WTC11 (cell line): ENCODE results near the gene PRDM5. TPM values are rescaled to one million over a fixed set of nuclear protein-coding genes. Genes with fewer than 3 reads are reported as not detected.

ENCODE experiments used
- ATAC-seq: fragments of 200-7000 bp; cut with Tn5 transposase; 2 replicates; pipeline ENCODE4 v1.10.0; 2021; ENCODE audit warnings: mild to moderate bottlenecking, moderate library complexity
- CTCF ChIA-PET: fragments of 300-600 bp; sonication (Branson Sonifier 250); formaldehyde crosslinking; loops from one replicate; lab custom pipeline; 2021; ENCODE audit warnings: antibody characterized with exemption; lab: Charles Lee
- POLR2A ChIA-PET: fragments of 350-600 bp; sonication (Branson Sonifier 250); formaldehyde crosslinking; loops from one replicate; lab custom pipeline; 2021; ENCODE audit warnings: antibody characterized with exemption; lab: Charles Lee
- DNase-seq: peaks from one replicate; pipeline ENCODE4 v3.0.0; 2021; ENCODE audit warnings: low spot score
- H3K27ac Mint-ChIP-seq: 2 replicates; pipeline ENCODE4 v1.8.0; 2021; ENCODE audit warnings: mixed read lengths
- H3K27me3 Mint-ChIP-seq: 2 replicates; pipeline ENCODE4 v1.8.0; 2021; ENCODE audit warnings: low read depth, mild to moderate bottlenecking, moderate library complexity, mixed read lengths
- H3K36me3 Mint-ChIP-seq: 2 replicates; pipeline ENCODE4 v1.8.0; 2021; ENCODE audit warnings: mixed read lengths
- H3K4me1 Mint-ChIP-seq: 2 replicates; pipeline ENCODE4 v1.8.0; 2022; ENCODE audit warnings: mixed read lengths
- H3K4me3 Mint-ChIP-seq: 2 replicates; pipeline ENCODE4 v1.8.0; 2021; ENCODE audit warnings: mild to moderate bottlenecking, moderate library complexity, mixed read lengths
- H3K9me3 Mint-ChIP-seq: 2 replicates; pipeline ENCODE4 v1.8.0; 2021; ENCODE audit warnings: mixed read lengths
- AFF4 ChIP-seq: sonication (generic); formaldehyde crosslinking; IDR thresholded peaks from 2 replicates; pipeline ENCODE4 v1.8.1; 2023; ENCODE audit warnings: mild to moderate bottlenecking, missing genetic modification reagents, borderline replicate concordance
- ATF1 ChIP-seq: sonication (generic); formaldehyde crosslinking; IDR thresholded peaks from 2 replicates; pipeline ENCODE4 v1.8.1; 2023; ENCODE audit warnings: mild to moderate bottlenecking, moderate library complexity, missing genetic modification reagents
- ETV6 ChIP-seq: sonication (generic); formaldehyde crosslinking; IDR thresholded peaks from 2 replicates; pipeline ENCODE4 v1.8.1; 2022; ENCODE audit warnings: mild to moderate bottlenecking, missing genetic modification reagents
- JAZF1 ChIP-seq: fragments of 250-450 bp; sonication (Bioruptor Pico); IDR thresholded peaks from 2 replicates; pipeline ENCODE4 v1.9.0; 2021; ENCODE audit warnings: moderate library complexity, mild to moderate bottlenecking, inconsistent platforms
- MXD4 ChIP-seq: fragments of 250-450 bp; sonication (Bioruptor Pico); IDR thresholded peaks from 2 replicates; pipeline ENCODE4 v1.8.0; 2021; ENCODE audit warnings: mild to moderate bottlenecking, moderate library complexity, borderline replicate concordance
- NFYB ChIP-seq: sonication (generic); formaldehyde crosslinking; conservative IDR thresholded peaks from 2 replicates; pipeline ENCODE4 v1.8.0; 2022; ENCODE audit warnings: low read depth, missing genetic modification reagents
- NR3C1 ChIP-seq: sonication (generic); formaldehyde crosslinking; conservative IDR thresholded peaks from 2 replicates; pipeline ENCODE4 v1.8.1; 2023; ENCODE audit warnings: low read depth, mild to moderate bottlenecking, missing genetic modification reagents
- RELA ChIP-seq: sonication (generic); formaldehyde crosslinking; IDR thresholded peaks from 2 replicates; pipeline ENCODE4 v1.8.1; 2022; ENCODE audit warnings: missing genetic modification reagents, mild to moderate bottlenecking, borderline replicate concordance
- ZBTB21 ChIP-seq: sonication (generic); formaldehyde crosslinking; IDR thresholded peaks from 2 replicates; pipeline ENCODE4 v1.8.1; 2023; ENCODE audit warnings: mild to moderate bottlenecking, missing genetic modification reagents, borderline replicate concordance
- ZNF423 ChIP-seq: fragments of 250-450 bp; sonication (Bioruptor Pico); IDR thresholded peaks from 2 replicates; pipeline ENCODE4 v2.1.2; 2022; ENCODE audit warnings: mild to moderate bottlenecking, moderate library complexity
- total RNA-seq: library from RNA; stranded (reverse); gene quantifications from 3 replicates; pipeline ENCODE4 v1.2.3, GENCODE V29; 2021
- TF ChIP-seq, protein P1 (sequence below): fragments of 250-450 bp; sonication (Bioruptor Pico); IDR thresholded peaks from 2 replicates; pipeline ENCODE4 v1.9.0; 2021; ENCODE audit warnings: moderate library complexity, mild to moderate bottlenecking, inconsistent platforms, borderline replicate concordance
- TF ChIP-seq, protein P2 (sequence below): fragments of 250-450 bp; sonication (Bioruptor Pico); IDR thresholded peaks from 2 replicates; pipeline ENCODE4 v1.8.0; 2021; ENCODE audit warnings: mild to moderate bottlenecking
- TF ChIP-seq, protein P3 (sequence below): fragments of 200-600 bp; IDR thresholded peaks from 2 replicates; pipeline ENCODE4 v1.8.0; 2022; ENCODE audit warnings: antibody characterized with exemption
- TF ChIP-seq, protein P4 (sequence below): fragments of 250-450 bp; sonication (Bioruptor Pico); IDR thresholded peaks from 2 replicates; pipeline ENCODE4 v2.1.2; 2022; ENCODE audit warnings: mild to moderate bottlenecking, moderate library complexity
- TF ChIP-seq, protein P5 (sequence below): sonication (generic); formaldehyde crosslinking; IDR thresholded peaks from 2 replicates; pipeline ENCODE4 v1.8.1; 2022; ENCODE audit warnings: missing genetic modification reagents, borderline replicate concordance
- TF ChIP-seq, protein P6 (sequence below): sonication (generic); formaldehyde crosslinking; IDR thresholded peaks from 2 replicates; pipeline ENCODE4 v1.8.0; 2023; ENCODE audit warnings: mild to moderate bottlenecking, missing genetic modification reagents

PRDM5 gene
- total RNA-seq, 1 experiment from 2014 or later, result 47.0 TPM

DNA sequence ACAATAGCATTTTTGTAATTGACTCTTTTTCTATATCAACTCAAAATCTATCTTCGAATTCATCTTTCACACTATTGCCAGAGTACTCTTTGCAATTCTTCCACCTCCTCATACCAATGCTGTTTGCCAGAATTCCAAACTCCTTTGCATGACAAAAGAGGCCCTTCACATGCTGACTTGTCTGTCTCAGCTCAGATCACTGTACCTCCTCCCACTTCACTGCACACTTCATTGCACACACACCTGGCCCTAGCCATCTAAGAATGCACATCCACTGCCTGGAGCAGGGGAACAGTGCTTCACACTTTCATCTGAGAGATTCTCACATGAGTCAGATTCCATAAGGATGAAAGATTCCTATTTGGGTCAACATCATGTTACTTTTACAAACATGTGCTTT, 56.5 kb downstream of the PRDM5 start:
- TF ChIP-seq NFYB (CRISPR knock-in tag) (no peak), AFF4 (CRISPR knock-in tag) (no peak)
- TF ChIP-seq, protein P1, sequence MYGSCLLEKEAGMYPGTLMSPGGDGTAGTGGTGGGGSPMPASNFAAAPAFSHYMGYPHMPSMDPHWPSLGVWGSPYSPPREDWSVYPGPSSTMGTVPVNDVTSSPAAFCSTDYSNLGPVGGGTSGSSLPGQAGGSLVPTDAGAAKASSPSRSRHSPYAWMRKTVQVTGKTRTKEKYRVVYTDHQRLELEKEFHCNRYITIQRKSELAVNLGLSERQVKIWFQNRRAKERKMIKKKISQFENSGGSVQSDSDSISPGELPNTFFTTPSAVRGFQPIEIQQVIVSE, result no peak
- TF ChIP-seq, protein P2, sequence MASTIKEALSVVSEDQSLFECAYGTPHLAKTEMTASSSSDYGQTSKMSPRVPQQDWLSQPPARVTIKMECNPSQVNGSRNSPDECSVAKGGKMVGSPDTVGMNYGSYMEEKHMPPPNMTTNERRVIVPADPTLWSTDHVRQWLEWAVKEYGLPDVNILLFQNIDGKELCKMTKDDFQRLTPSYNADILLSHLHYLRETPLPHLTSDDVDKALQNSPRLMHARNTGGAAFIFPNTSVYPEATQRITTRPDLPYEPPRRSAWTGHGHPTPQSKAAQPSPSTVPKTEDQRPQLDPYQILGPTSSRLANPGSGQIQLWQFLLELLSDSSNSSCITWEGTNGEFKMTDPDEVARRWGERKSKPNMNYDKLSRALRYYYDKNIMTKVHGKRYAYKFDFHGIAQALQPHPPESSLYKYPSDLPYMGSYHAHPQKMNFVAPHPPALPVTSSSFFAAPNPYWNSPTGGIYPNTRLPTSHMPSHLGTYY (CRISPR knock-in tag), result no peak
- DNase-seq (peak; percentile 12), ATAC-seq (peak; percentile 49)
- H3K27ac Mint-ChIP-seq, result no peak overlapping the region
- no peak overlapping the region for H3K4me3 Mint-ChIP-seq
- ChIA-PET CTCF (interaction anchor here (1.5 to 2.1 kb wide), 2 partner anchors 9 to 22 kb away, joined by 7 to 9 read pairs; no protein-coding TSS in a partner anchor), POLR2A (no interaction called here)
- H3K4me1 Mint-ChIP-seq, result peaks cover 48% of the 10 kb centered on the region
- no peaks in the 10 kb centered on the region for H3K9me3 Mint-ChIP-seq
- no peaks in the 10 kb centered on the region for H3K27me3 Mint-ChIP-seq
- no peaks in the 10 kb centered on the region for H3K36me3 Mint-ChIP-seq

- no peaks in the 10 kb centered on the region for H3K36me3 Mint-ChIP-seq
- no peak overlapping the region for H3K4me3 Mint-ChIP-seq
- ATAC-seq (no peak), DNase-seq (no peak)
- CTCF ChIA-PET, result no interaction called here
- H3K9me3 Mint-ChIP-seq, result no peaks in the 10 kb centered on the region
- H3K27me3 Mint-ChIP-seq, result no peaks in the 10 kb centered on the region
- H3K4me1 Mint-ChIP-seq, result peaks cover 38% of the 10 kb centered on the region
- TF ChIP-seq, protein P3, sequence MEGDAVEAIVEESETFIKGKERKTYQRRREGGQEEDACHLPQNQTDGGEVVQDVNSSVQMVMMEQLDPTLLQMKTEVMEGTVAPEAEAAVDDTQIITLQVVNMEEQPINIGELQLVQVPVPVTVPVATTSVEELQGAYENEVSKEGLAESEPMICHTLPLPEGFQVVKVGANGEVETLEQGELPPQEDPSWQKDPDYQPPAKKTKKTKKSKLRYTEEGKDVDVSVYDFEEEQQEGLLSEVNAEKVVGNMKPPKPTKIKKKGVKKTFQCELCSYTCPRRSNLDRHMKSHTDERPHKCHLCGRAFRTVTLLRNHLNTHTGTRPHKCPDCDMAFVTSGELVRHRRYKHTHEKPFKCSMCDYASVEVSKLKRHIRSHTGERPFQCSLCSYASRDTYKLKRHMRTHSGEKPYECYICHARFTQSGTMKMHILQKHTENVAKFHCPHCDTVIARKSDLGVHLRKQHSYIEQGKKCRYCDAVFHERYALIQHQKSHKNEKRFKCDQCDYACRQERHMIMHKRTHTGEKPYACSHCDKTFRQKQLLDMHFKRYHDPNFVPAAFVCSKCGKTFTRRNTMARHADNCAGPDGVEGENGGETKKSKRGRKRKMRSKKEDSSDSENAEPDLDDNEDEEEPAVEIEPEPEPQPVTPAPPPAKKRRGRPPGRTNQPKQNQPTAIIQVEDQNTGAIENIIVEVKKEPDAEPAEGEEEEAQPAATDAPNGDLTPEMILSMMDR, result no peak
- TF ChIP-seq ZBTB21 (CRISPR knock-in tag) (no peak), RELA (no peak), JAZF1 (CRISPR knock-in tag) (no peak), NR3C1 (CRISPR knock-in tag) (no peak), ZNF423 (CRISPR knock-in tag) (no peak), ATF1 (CRISPR knock-in tag) (no peak), ETV6 (CRISPR knock-in tag) (no peak), MXD4 (no peak)
- TF ChIP-seq, protein P4, sequence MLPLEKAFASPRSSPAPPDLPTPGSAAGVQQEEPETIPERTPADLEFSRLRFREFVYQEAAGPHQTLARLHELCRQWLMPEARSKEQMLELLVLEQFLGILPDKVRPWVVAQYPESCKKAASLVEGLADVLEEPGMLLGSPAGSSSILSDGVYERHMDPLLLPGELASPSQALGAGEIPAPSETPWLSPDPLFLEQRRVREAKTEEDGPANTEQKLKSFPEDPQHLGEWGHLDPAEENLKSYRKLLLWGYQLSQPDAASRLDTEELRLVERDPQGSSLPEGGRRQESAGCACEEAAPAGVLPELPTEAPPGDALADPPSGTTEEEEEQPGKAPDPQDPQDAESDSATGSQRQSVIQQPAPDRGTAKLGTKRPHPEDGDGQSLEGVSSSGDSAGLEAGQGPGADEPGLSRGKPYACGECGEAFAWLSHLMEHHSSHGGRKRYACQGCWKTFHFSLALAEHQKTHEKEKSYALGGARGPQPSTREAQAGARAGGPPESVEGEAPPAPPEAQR (CRISPR knock-in tag), result no peak
- TF ChIP-seq, protein P5, sequence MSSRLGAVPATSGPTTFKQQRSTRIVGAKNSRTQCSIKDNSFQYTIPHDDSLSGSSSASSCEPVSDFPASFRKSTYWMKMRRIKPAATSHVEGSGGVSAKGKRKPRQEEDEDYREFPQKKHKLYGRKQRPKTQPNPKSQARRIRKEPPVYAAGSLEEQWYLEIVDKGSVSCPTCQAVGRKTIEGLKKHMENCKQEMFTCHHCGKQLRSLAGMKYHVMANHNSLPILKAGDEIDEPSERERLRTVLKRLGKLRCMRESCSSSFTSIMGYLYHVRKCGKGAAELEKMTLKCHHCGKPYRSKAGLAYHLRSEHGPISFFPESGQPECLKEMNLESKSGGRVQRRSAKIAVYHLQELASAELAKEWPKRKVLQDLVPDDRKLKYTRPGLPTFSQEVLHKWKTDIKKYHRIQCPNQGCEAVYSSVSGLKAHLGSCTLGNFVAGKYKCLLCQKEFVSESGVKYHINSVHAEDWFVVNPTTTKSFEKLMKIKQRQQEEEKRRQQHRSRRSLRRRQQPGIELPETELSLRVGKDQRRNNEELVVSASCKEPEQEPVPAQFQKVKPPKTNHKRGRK (CRISPR knock-in tag), result no peak
- TF ChIP-seq, protein P1, result no peak
- TF ChIP-seq, protein P6, sequence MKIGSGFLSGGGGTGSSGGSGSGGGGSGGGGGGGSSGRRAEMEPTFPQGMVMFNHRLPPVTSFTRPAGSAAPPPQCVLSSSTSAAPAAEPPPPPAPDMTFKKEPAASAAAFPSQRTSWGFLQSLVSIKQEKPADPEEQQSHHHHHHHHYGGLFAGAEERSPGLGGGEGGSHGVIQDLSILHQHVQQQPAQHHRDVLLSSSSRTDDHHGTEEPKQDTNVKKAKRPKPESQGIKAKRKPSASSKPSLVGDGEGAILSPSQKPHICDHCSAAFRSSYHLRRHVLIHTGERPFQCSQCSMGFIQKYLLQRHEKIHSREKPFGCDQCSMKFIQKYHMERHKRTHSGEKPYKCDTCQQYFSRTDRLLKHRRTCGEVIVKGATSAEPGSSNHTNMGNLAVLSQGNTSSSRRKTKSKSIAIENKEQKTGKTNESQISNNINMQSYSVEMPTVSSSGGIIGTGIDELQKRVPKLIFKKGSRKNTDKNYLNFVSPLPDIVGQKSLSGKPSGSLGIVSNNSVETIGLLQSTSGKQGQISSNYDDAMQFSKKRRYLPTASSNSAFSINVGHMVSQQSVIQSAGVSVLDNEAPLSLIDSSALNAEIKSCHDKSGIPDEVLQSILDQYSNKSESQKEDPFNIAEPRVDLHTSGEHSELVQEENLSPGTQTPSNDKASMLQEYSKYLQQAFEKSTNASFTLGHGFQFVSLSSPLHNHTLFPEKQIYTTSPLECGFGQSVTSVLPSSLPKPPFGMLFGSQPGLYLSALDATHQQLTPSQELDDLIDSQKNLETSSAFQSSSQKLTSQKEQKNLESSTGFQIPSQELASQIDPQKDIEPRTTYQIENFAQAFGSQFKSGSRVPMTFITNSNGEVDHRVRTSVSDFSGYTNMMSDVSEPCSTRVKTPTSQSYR (CRISPR knock-in tag), result no peak
- no peak overlapping the region for H3K27ac Mint-ChIP-seq
- POLR2A ChIA-PET, result no interaction called here
Measured at GRCh38 chr4:120864969-120865368, 57.6 kb downstream of the PRDM5 start.
